GM18870 (cell line): Measurements from ENCODE around the gene ARSA.

Experiments
- ATAC-seq: cut with Tn5 transposase; IDR thresholded peaks from one replicate; pipeline ENCODE4 v1.9.1; 2021; ENCODE audit warnings: moderate library complexity; ENCODE audit not compliant: unreplicated experiment

The ARSA gene

GRCh38 chr22:50582493-50583293 lies 45.3 kb downstream of the ARSA start, which contains the start of gene CHKB:
TSS of gene CHKB (minus strand) at chr22:50582849. CDS start at chr22:50582781, 68 bp downstream.
- peak; percentile 88 for ATAC-seq

- peak; percentile 5 for ATAC-seq
These were observed 45.9 kb downstream of the ARSA start for GRCh38 chr22:50581950-50582492.

- no peak for ATAC-seq
These were observed 46.7 kb downstream of the ARSA start for GRCh38 chr22:50581031-50581949.

- ATAC-seq = no peak
These were observed 48.2 kb downstream of the ARSA start for GRCh38 chr22:50579752-50580151.

- ATAC-seq = no peak
These were observed 49.1 kb downstream of the ARSA start for GRCh38 chr22:50578776-50579310.

GRCh38 chr22:50577987-50578775 lies 49.8 kb downstream of the ARSA start, which contains the start of gene CPT1B:
TSS of gene CPT1B (minus strand) at chr22:50578427. CDS start at chr22:50577915, 512 bp downstream.
- no peak for ATAC-seq

GRCh38 chr22:50577697-50577986 lies 50.3 kb downstream of the ARSA start:
- no peak for ATAC-seq

- no peak for ATAC-seq
These were observed 50.9 kb downstream of the ARSA start for GRCh38 chr22:50576806-50577696.

GRCh38 chr22:50576070-50576469 lies 51.9 kb downstream of the ARSA start:
- ATAC-seq = no peak

- ATAC-seq = no peak
These were observed 52.5 kb downstream of the ARSA start for GRCh38 chr22:50575426-50575941.
